Neural progenitor cell (in vitro differentiated cells): ENCODE results near the gene CFL1. TPM values are rescaled to one million over a fixed set of nuclear protein-coding genes. Genes with fewer than 3 reads are reported as not detected.

Experiments
- DNase-seq: peaks from one replicate; pipeline ENCODE4 v3.0.0-alpha.2; 2016; ENCODE audit warnings: low spot score
- H2AFZ ChIP-seq: fragments of 200-600 bp; sonication (generic); replicated peaks from 2 replicates; pipeline ENCODE4 v1.6.1; 2016; ENCODE audit warnings: antibody characterized with exemption
- H3F3A ChIP-seq: fragments of 200-600 bp; sonication (generic); 2 replicates; pipeline ENCODE4 v1.6.1; 2016; ENCODE audit warnings: antibody characterized with exemption, low read depth
- H3K27ac ChIP-seq: fragments of 200-600 bp; sonication (generic); 2 replicates; pipeline ENCODE4 v1.5.1; 2016; ENCODE audit warnings: mild to moderate bottlenecking
- H3K27me3 ChIP-seq: fragments of 200-600 bp; sonication (generic); 2 replicates; pipeline ENCODE4 v1.6.1; 2016; ENCODE audit warnings: mild to moderate bottlenecking, moderate library complexity
- H3K36me3 ChIP-seq: fragments of 200-600 bp; sonication (generic); 2 replicates; pipeline ENCODE4 v1.5.1; 2016
- H3K4me1 ChIP-seq: fragments of 200-600 bp; sonication (generic); 2 replicates; pipeline ENCODE4 v1.6.1; 2016; ENCODE audit warnings: mixed run types
- H3K4me2 ChIP-seq: fragments of 200-600 bp; sonication (generic); 2 replicates; pipeline ENCODE4 v1.6.1; 2016
- H3K4me3 ChIP-seq: fragments of 200-600 bp; sonication (generic); 2 replicates; pipeline ENCODE4 v1.5.1; 2016
- H3K79me2 ChIP-seq: fragments of 200-600 bp; sonication (generic); 2 replicates; pipeline ENCODE4 v1.6.1; 2016; ENCODE audit warnings: low read depth
- H3K9ac ChIP-seq: fragments of 200-600 bp; sonication (generic); 2 replicates; pipeline ENCODE4 v1.6.1; 2016
- H3K9me3 ChIP-seq: fragments of 200-600 bp; sonication (generic); 2 replicates; pipeline ENCODE4 v1.5.1; 2016; ENCODE audit warnings: low read depth
- H4K20me1 ChIP-seq: fragments of 200-600 bp; sonication (generic); 2 replicates; pipeline ENCODE4 v1.6.1; 2016; ENCODE audit warnings: low read depth
- H3K27ac Mint-ChIP-seq: 3 replicates; pipeline ENCODE4 v1.8.0; 2021; ENCODE audit warnings: mixed read lengths
- H3K27me3 Mint-ChIP-seq: 2 replicates; pipeline ENCODE4 v1.8.0; 2022; ENCODE audit warnings: low read depth, mild to moderate bottlenecking, inconsistent platforms, moderate library complexity, mixed read lengths; ENCODE audit not compliant: insufficient read depth
- H3K36me3 Mint-ChIP-seq: 3 replicates; pipeline ENCODE4 v1.8.0; 2021; ENCODE audit warnings: mixed read lengths
- H3K4me1 Mint-ChIP-seq: 3 replicates; pipeline ENCODE4 v1.8.0; 2021; ENCODE audit warnings: mixed read lengths
- H3K4me3 Mint-ChIP-seq: 3 replicates; pipeline ENCODE4 v1.8.0; 2021; ENCODE audit warnings: mild to moderate bottlenecking, moderate library complexity, mixed read lengths
- H3K9me3 Mint-ChIP-seq: 3 replicates; pipeline ENCODE4 v1.8.0; 2020; ENCODE audit warnings: mixed read lengths
- EZH2 ChIP-seq: fragments of 200-600 bp; sonication (generic); IDR thresholded peaks from 2 replicates; pipeline ENCODE4 v1.6.1; 2017; ENCODE audit warnings: antibody characterized with exemption, mild to moderate bottlenecking, moderate library complexity
- EZH2phosphoT487 ChIP-seq: fragments of 200-600 bp; sonication (generic); IDR thresholded peaks from 2 replicates; pipeline ENCODE4 v1.6.1; 2017; ENCODE audit warnings: antibody characterized with exemption
- total RNA-seq: library from RNA; depleted of rRNA; stranded (reverse); fragments of >200 nt; gene quantifications from 2 replicates; pipeline ENCODE4 v1.2.3, GENCODE V29; 2015; ENCODE audit warnings: low replicate concordance
- TF ChIP-seq, protein P1 (sequence below): fragments of 200-600 bp; sonication (generic); IDR thresholded peaks from 2 replicates; pipeline ENCODE4 v1.5.1; 2017; ENCODE audit warnings: antibody characterized with exemption, mild to moderate bottlenecking

The CFL1 gene
- total RNA-seq, 1 donor from 2014 or later, result 704 TPM

DNA sequence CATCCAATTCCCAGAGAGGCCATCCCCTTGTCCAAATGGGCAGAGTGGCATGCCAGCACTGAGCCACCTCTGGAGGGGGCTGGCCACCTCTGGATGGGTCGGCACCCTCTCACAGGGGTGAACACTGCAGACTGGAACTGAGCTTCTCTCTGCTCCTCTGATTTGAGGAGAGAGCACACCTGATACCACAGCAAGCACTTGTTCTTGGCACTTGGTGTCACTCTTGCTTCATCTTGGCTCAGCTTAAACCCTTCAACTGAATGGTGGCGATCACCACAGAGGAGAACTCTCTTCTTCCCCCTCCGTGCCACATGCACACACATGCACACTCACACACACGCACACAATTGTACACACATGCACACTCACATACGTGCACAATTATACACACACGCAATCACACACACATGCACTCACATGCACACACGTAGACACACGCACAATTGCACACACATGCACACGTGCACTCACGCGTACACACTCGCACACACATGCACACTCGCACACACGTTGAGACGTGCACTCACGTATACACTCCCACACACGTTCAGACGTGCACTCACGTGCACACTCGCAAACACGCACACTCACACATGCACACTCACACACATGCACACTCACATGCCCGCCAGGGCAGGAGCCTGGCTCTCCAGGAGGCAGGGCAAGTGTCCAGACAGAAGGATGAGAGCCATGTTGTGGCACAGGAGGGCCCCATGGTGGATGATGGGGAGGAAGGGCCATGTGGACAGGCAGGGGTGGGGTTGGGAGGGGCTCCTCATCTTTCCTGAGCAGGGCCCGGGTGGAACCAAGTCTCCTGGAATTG lies 47.7 kb downstream of the CFL1 start:
- no peak for TF ChIP-seq EZH2
- TF ChIP-seq EZH2phosphoT487, result no peak
- TF ChIP-seq, protein P1, sequence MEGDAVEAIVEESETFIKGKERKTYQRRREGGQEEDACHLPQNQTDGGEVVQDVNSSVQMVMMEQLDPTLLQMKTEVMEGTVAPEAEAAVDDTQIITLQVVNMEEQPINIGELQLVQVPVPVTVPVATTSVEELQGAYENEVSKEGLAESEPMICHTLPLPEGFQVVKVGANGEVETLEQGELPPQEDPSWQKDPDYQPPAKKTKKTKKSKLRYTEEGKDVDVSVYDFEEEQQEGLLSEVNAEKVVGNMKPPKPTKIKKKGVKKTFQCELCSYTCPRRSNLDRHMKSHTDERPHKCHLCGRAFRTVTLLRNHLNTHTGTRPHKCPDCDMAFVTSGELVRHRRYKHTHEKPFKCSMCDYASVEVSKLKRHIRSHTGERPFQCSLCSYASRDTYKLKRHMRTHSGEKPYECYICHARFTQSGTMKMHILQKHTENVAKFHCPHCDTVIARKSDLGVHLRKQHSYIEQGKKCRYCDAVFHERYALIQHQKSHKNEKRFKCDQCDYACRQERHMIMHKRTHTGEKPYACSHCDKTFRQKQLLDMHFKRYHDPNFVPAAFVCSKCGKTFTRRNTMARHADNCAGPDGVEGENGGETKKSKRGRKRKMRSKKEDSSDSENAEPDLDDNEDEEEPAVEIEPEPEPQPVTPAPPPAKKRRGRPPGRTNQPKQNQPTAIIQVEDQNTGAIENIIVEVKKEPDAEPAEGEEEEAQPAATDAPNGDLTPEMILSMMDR, result no peak
- H3K27me3 Mint-ChIP-seq, result peaks cover 6% of the 10 kb centered on the region
- no peaks in the 10 kb centered on the region for H3K9me3 Mint-ChIP-seq

DNA sequence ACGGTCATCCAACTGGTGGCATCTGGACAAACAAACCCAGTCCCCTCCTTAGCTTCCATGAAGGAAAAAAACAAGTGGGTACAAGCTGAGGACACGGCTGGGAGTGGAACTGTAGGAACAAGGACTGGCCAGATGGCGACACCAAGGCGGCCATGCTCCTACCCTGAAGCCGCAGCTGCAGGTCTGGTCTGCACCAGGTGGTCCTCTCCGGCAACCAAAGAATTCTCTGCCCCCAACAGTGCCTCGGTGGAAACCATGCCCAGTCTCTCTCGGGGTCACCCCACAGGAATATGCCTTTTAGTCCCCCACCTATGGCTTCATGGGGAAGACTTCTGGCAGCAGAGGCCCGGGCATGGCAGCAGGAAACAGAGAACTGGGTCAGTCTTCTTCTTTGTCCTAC lies 48.5 kb downstream of the CFL1 start:
- H3F3A ChIP-seq, result no peaks in the 10 kb centered on the region
- Mint-ChIP-seq H3K4me1 (no peaks in the 10 kb centered on the region), H3K27ac (no peak overlapping the region), H3K4me3 (no peak overlapping the region), H3K36me3 (no peaks in the 10 kb centered on the region), H3K27me3 (peaks cover 6% of the 10 kb centered on the region), H3K9me3 (no peaks in the 10 kb centered on the region)
- DNase-seq, result no peak
- H3K9me3 ChIP-seq, result no peaks in the 10 kb centered on the region
- H2AFZ ChIP-seq, result no peak overlapping the region
- no peak for TF ChIP-seq EZH2phosphoT487
- TF ChIP-seq, protein P1, result no peak
- TF ChIP-seq EZH2, result no peak
- H3K9ac ChIP-seq, result no peak overlapping the region
- no peaks in the 10 kb centered on the region for H3K79me2 ChIP-seq
- H3K4me2 ChIP-seq, result no peak overlapping the region
- no peak overlapping the region for H3K27ac ChIP-seq
- H4K20me1 ChIP-seq, result no peaks in the 10 kb centered on the region
- H3K27me3 ChIP-seq, result no peaks in the 10 kb centered on the region
- no peaks in the 10 kb centered on the region for H3K36me3 ChIP-seq
- no peaks in the 10 kb centered on the region for H3K4me1 ChIP-seq
- no peak overlapping the region for H3K4me3 ChIP-seq

More for the DNA sequence above, 47.7 kb downstream of the CFL1 start:
- Histone ChIP-seq H3K4me1 (no peaks in the 10 kb centered on the region), H3K27ac (no peak overlapping the region), H3K27me3 (no peaks in the 10 kb centered on the region), H3K9ac (no peak overlapping the region), H3K4me3 (no peak overlapping the region), H4K20me1 (no peaks in the 10 kb centered on the region), H3K79me2 (no peaks in the 10 kb centered on the region), H3K4me2 (no peak overlapping the region), H2AFZ (no peak overlapping the region), H3F3A (no peaks in the 10 kb centered on the region), H3K9me3 (no peaks in the 10 kb centered on the region), H3K36me3 (no peaks in the 10 kb centered on the region)
- peak overlapping the region; percentile 57 for H3K4me3 Mint-ChIP-seq
- H3K27ac Mint-ChIP-seq, result no peak overlapping the region
- no peak for DNase-seq
- H3K36me3 Mint-ChIP-seq, result no peaks in the 10 kb centered on the region
- no peaks in the 10 kb centered on the region for H3K4me1 Mint-ChIP-seq

DNA sequence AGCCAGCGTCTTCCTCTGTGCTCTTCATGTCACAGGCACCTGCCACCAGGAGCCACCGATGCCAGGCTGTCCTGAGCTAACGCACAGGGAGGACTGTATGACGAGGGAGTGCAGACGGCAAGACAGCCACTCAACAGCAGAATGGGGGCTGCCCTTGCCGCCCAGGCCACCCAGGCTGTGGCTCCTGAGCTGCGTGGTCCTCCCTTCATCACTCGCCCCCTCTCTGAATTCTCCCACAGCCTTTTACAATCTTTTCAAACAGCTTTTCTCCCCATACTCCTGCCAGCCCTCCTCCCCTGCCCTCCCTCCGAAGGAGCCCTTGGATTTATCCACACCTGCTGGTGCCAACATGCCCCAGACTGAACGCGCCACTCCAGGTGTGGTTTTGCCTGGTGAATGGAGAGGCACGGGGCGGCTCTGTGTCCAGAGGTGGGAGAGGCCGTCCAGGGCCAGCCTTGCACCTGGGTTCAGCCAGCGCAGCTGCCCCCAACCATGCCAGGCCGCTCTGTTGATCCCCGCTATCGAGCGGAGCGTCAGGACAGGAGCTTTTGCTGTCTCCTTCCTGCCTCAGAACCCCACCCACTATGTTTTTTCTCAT lies 49.1 kb downstream of the CFL1 start:
- no peaks in the 10 kb centered on the region for H3K36me3 ChIP-seq

More for the DNA sequence above, 49.1 kb downstream of the CFL1 start:
- H3F3A ChIP-seq, result no peaks in the 10 kb centered on the region
- no peaks in the 10 kb centered on the region for H3K4me1 ChIP-seq
- Mint-ChIP-seq H3K4me1 (no peaks in the 10 kb centered on the region), H3K9me3 (no peaks in the 10 kb centered on the region), H3K27me3 (peaks cover 6% of the 10 kb centered on the region), H3K4me3 (no peak overlapping the region), H3K27ac (no peak overlapping the region), H3K36me3 (no peaks in the 10 kb centered on the region)
- no peaks in the 10 kb centered on the region for H4K20me1 ChIP-seq
- DNase-seq, result no peak
- H3K79me2 ChIP-seq, result no peaks in the 10 kb centered on the region
- H3K9me3 ChIP-seq, result no peaks in the 10 kb centered on the region
- H3K27ac ChIP-seq, result no peak overlapping the region
- TF ChIP-seq EZH2phosphoT487, result no peak
- TF ChIP-seq EZH2, result no peak
- TF ChIP-seq, protein P1, result no peak
- no peak overlapping the region for H3K4me3 ChIP-seq
- H3K27me3 ChIP-seq, result no peaks in the 10 kb centered on the region
- no peak overlapping the region for H3K9ac ChIP-seq
- no peak overlapping the region for H2AFZ ChIP-seq
- no peak overlapping the region for H3K4me2 ChIP-seq
